H1 (cell line): ENCODE results near the gene RAD51B. TPM values are rescaled to one million over a fixed set of nuclear protein-coding genes. Genes with fewer than 3 reads are reported as not detected.

Experiments
- CTCF ChIA-PET: fragments of 300-600 bp; sonication (Branson Sonifier 250); formaldehyde crosslinking; loops from one replicate; lab custom pipeline; 2021; ENCODE audit not compliant: partially characterized antibody; lab: Charles Lee
- POLR2A ChIA-PET: fragments of 300-600 bp; sonication (Branson Sonifier 250); formaldehyde crosslinking; loops from one replicate; lab custom pipeline; 2021; ENCODE audit warnings: inconsistent platforms; ENCODE audit not compliant: partially characterized antibody; lab: Charles Lee
- DNase-seq, 2 experiments: peaks; one replicate each; pipeline versions ENCODE4 v3.0.0 to v3.0.0-alpha.2; 2010 to 2022; ENCODE audit warnings: low spot score in 2 of 2, low read depth in 1 of 2, mixed read lengths in 1 of 2
- FAIRE-seq: peaks from 2 replicates; lab custom pipeline; 2011; peaks lifted over from hg19 to GRCh38; lab: Jason Lieb, UNC
- H2AFZ ChIP-seq: 2 replicates; pipeline ENCODE4 v1.8.1; 2012; ENCODE audit warnings: low read length, inconsistent platforms
- H2AK5ac ChIP-seq: 2 replicates; pipeline ENCODE4 v1.6.1; 2013; ENCODE audit warnings: low read depth, low read length
- H2BK120ac ChIP-seq: replicated peaks from 2 replicates; pipeline ENCODE3; 2013; ENCODE audit warnings: low read depth, low read length, inconsistent platforms
- H2BK12ac ChIP-seq: 2 replicates; pipeline ENCODE4 v1.6.1; 2013; ENCODE audit warnings: low read depth, low read length
- H2BK15ac ChIP-seq: 2 replicates; pipeline ENCODE4 v1.6.1; 2013; ENCODE audit warnings: low read length
- H2BK20ac ChIP-seq: 2 replicates; pipeline ENCODE4 v1.6.1; 2013; ENCODE audit warnings: low read length
- H2BK5ac ChIP-seq: 2 replicates; pipeline ENCODE4 v1.6.1; 2013; ENCODE audit warnings: low read depth, low read length
- H3K14ac ChIP-seq: 2 replicates; pipeline ENCODE4 v1.6.1; 2013; ENCODE audit warnings: inconsistent platforms; ENCODE audit not compliant: insufficient read length
- H3K18ac ChIP-seq: 2 replicates; pipeline ENCODE4 v1.6.1; 2013; ENCODE audit warnings: low read length; ENCODE audit errors: extremely low read depth
- H3K23ac ChIP-seq: 2 replicates; pipeline ENCODE4 v1.6.1; 2013; ENCODE audit warnings: inconsistent platforms; ENCODE audit not compliant: insufficient read length
- H3K23me2 ChIP-seq: 2 replicates; pipeline ENCODE4 v1.6.1; 2013; ENCODE audit warnings: low read depth, low read length
- H3K27ac ChIP-seq: 2 replicates; pipeline ENCODE4 v1.6.1; 2011; ENCODE audit warnings: low read depth, low read length, inconsistent platforms
- H3K27me3 ChIP-seq, 4 experiments: replicated peaks in 1 of 4; 1 replicate in 1 of 4; 2 replicates in 3 of 4; pipeline versions ENCODE4 v1.6.1 to v1.8.1; 2011 to 2013; ENCODE audit warnings: low read length in 3 of 4, mild to moderate bottlenecking in 3 of 4, inconsistent platforms in 2 of 4, mixed read lengths in 2 of 4, moderate library complexity in 1 of 4; ENCODE audit not compliant: control insufficient read depth in 3 of 4, insufficient read depth in 3 of 4; ENCODE audit errors: extremely low read depth in 1 of 4
- H3K36me3 ChIP-seq, 4 experiments: 2 replicates each; pipeline versions ENCODE4 v1.6.1 to v1.8.1; 2011 to 2013; ENCODE audit warnings: mild to moderate bottlenecking in 4 of 4, low read length in 3 of 4, moderate library complexity in 2 of 4, control low read depth in 1 of 4, inconsistent platforms in 1 of 4; ENCODE audit not compliant: insufficient read depth in 4 of 4, control insufficient read depth in 2 of 4
- H3K4ac ChIP-seq: replicated peaks from 2 replicates; pipeline ENCODE3; 2013; ENCODE audit warnings: low read length, low read depth, mixed read lengths, inconsistent platforms; ENCODE audit not compliant: insufficient read length
- H3K4me1 ChIP-seq, 4 experiments: replicated peaks in 1 of 4; 1 replicate in 1 of 4; 2 replicates in 3 of 4; pipeline versions ENCODE4 v1.6.1 to v1.8.1; 2011 to 2013; ENCODE audit warnings: low read length in 3 of 4, inconsistent platforms in 2 of 4, mixed read lengths in 1 of 4; ENCODE audit not compliant: insufficient read depth in 4 of 4, control insufficient read depth in 3 of 4
- H3K4me2 ChIP-seq, 2 experiments: 2 replicates each; pipeline versions ENCODE4 v1.6.1 to v1.8.1; 2011 to 2013; ENCODE audit warnings: low read depth in 2 of 2, low read length in 2 of 2, control low read depth in 1 of 2, inconsistent platforms in 1 of 2, mild to moderate bottlenecking in 1 of 2; ENCODE audit not compliant: insufficient read depth in 1 of 2
- H3K4me3 ChIP-seq, 4 experiments: fragments of 200-600, 300-600 bp in 1 of 4; sonication (generic), shearing (Covaris generic), sonication (Bioruptor Twin) in 1 of 4; 2 replicates each; pipeline versions ENCODE4 v1.5.1 to v1.8.1; 2011 to 2016; ENCODE audit warnings: low read length in 4 of 4, low read depth in 3 of 4, control low read depth in 2 of 4, inconsistent platforms in 2 of 4, mild to moderate bottlenecking in 2 of 4, mixed read lengths in 1 of 4, moderate library complexity in 1 of 4; ENCODE audit not compliant: insufficient read depth in 2 of 4; ENCODE audit errors: extremely low read depth in 1 of 4
- H3K56ac ChIP-seq: replicated peaks from 2 replicates; pipeline ENCODE3; 2013; ENCODE audit warnings: low read depth, mild to moderate bottlenecking, mixed read lengths, low read length, inconsistent platforms; ENCODE audit not compliant: insufficient read length
- H3K79me1 ChIP-seq: 2 replicates; pipeline ENCODE4 v1.6.1; 2013; ENCODE audit warnings: low read depth, low read length, control low read depth
- H3K79me2 ChIP-seq, 2 experiments: 2 replicates each; pipeline versions ENCODE4 v1.6.1 to v1.8.1; 2012 to 2013; ENCODE audit warnings: low read length in 2 of 2, mild to moderate bottlenecking in 2 of 2, inconsistent platforms in 1 of 2; ENCODE audit not compliant: insufficient read depth in 2 of 2, control insufficient read depth in 1 of 2
- H3K9ac ChIP-seq, 4 experiments: replicated peaks in 1 of 4; 1 replicate in 1 of 4; 2 replicates in 3 of 4; pipeline versions ENCODE4 v1.6.1 to v1.8.1; 2011 to 2013; ENCODE audit warnings: low read depth in 3 of 4, low read length in 3 of 4, control low read depth in 2 of 4, mild to moderate bottlenecking in 2 of 4, moderate library complexity in 2 of 4, inconsistent platforms in 1 of 4; ENCODE audit errors: extremely low read depth in 1 of 4
- H3K9me3 ChIP-seq, 2 experiments: 2 replicates each; pipeline versions ENCODE4 v1.6.1 to v1.8.1; 2012 to 2013; ENCODE audit warnings: mild to moderate bottlenecking in 2 of 2, moderate library complexity in 2 of 2, control low read depth in 1 of 2, inconsistent platforms in 1 of 2, low read depth in 1 of 2, low read length in 1 of 2, mixed read lengths in 1 of 2; ENCODE audit not compliant: insufficient read depth in 2 of 2
- H4K20me1 ChIP-seq, 2 experiments: replicated peaks in 1 of 2; 2 replicates each; pipeline versions ENCODE3 to v1.8.1; 2011 to 2013; ENCODE audit warnings: inconsistent platforms in 2 of 2, low read length in 2 of 2, mild to moderate bottlenecking in 1 of 2; ENCODE audit not compliant: insufficient read depth in 2 of 2, control insufficient read depth in 1 of 2
- H4K5ac ChIP-seq: 2 replicates; pipeline ENCODE4 v1.6.1; 2013; ENCODE audit warnings: low read length, low read depth, mixed read lengths, inconsistent platforms; ENCODE audit not compliant: insufficient read length
- H4K8ac ChIP-seq: 2 replicates; pipeline ENCODE4 v1.8.0; 2013; ENCODE audit warnings: mild to moderate bottlenecking, moderate library complexity, low read length, inconsistent platforms; ENCODE audit not compliant: insufficient read depth; ENCODE audit errors: extremely low read depth
- H4K91ac ChIP-seq: replicated peaks from 2 replicates; pipeline ENCODE3; 2013; ENCODE audit warnings: low read length, mixed read lengths, inconsistent platforms; ENCODE audit not compliant: insufficient read length
- ASH2L ChIP-seq: fragments of 200-600, 300-600 bp; sonication (generic); IDR thresholded peaks from one replicate; pipeline ENCODE4 v1.7.1; 2017; ENCODE audit warnings: low read length
- ATF3 ChIP-seq: IDR thresholded peaks from 2 replicates; pipeline ENCODE4 v1.6.1; 2011; ENCODE audit warnings: low read depth, mild to moderate bottlenecking, low read length; ENCODE audit not compliant: insufficient read depth
- BACH1 ChIP-seq: IDR thresholded peaks from 2 replicates; pipeline ENCODE4 v1.6.1; 2012; ENCODE audit warnings: low read length, improper control_type of control experiment
- BCL11A ChIP-seq, 2 experiments: IDR thresholded peaks; one replicate each; pipeline ENCODE4 v1.6.1; 2011; ENCODE audit warnings: low read depth in 2 of 2, low read length in 2 of 2, mild to moderate bottlenecking in 2 of 2
- KDM5A ChIP-seq: fragments of 200-600 bp; IDR thresholded peaks from 2 replicates; pipeline ENCODE4 v1.7.1; 2012; ENCODE audit warnings: mild to moderate bottlenecking, low read length, inconsistent platforms, mixed read lengths
- RBBP5 ChIP-seq: IDR thresholded peaks from 2 replicates; pipeline ENCODE4 v1.7.1; 2012; ENCODE audit warnings: low read depth, mild to moderate bottlenecking, inconsistent platforms, low read length, moderate library complexity, borderline replicate concordance
- RNF2 ChIP-seq: fragments of 200-900, 300-1000 bp; sonication (generic); IDR thresholded peaks from 2 replicates; pipeline ENCODE4 v1.7.1; 2016; ENCODE audit warnings: borderline replicate concordance, low read depth, mild to moderate bottlenecking, antibody characterized with exemption, low read length; ENCODE audit not compliant: poor library complexity, severe bottlenecking; ENCODE audit errors: missing control alignments
- SIN3A ChIP-seq, 2 experiments: IDR thresholded peaks in 1 of 2; conservative IDR thresholded peaks in 1 of 2; 2 replicates each; pipeline ENCODE4 v1.6.1; 2011 to 2012; ENCODE audit warnings: low read length in 2 of 2, improper control_type of control experiment in 1 of 2, low read depth in 1 of 2, mild to moderate bottlenecking in 1 of 2
- TAF1 ChIP-seq: IDR thresholded peaks from 2 replicates; pipeline ENCODE4 v1.6.1; 2011; ENCODE audit warnings: mild to moderate bottlenecking, low read depth, low read length
- TAF7 ChIP-seq: optimal IDR thresholded peaks from 2 replicates; pipeline ENCODE3; 2011; ENCODE audit warnings: low read depth, mild to moderate bottlenecking, inconsistent platforms, low read length, moderate library complexity, borderline replicate concordance
- TBP ChIP-seq: IDR thresholded peaks from 2 replicates; pipeline ENCODE4 v1.6.1; 2011; ENCODE audit warnings: low read depth, low read length, improper control_type of control experiment
- WGBS, 2 experiments: shearing (Covaris generic) in 1 of 2; methylation state at CpG; one replicate each; pipeline versions ENCODE4 v1.1.6 to v1.1.7; 2013 to 2015; ENCODE audit warnings: low lambda C conversion rate in 2 of 2, mixed read lengths in 2 of 2, inconsistent platforms in 1 of 2, low coverage in 1 of 2, missing lambda C conversion rate in 1 of 2; ENCODE audit not compliant: insufficient replicate concordance in 2 of 2, insufficient coverage in 1 of 2, insufficient read length in 1 of 2; ENCODE audit errors: extremely low coverage in 1 of 2, missing lambda C conversion rate in 1 of 2; 5-methylcytosine and 5-hydroxymethylcytosine counted together
- polyA plus RNA-seq, 7 experiments: library from polyadenylated mRNA; depleted of rRNA in 3 of 7; stranded (reverse) in 5 of 7; unstranded in 2 of 7; fragments of >200 nt in 5 of 7; fragments of 200-250 nt in 2 of 7; gene quantifications; 1 replicate in 5 of 7; 2 replicates in 1 of 7; 4 replicates in 1 of 7; pipeline versions ENCODE4 v1.2.1 to v1.2.3, GENCODE V29; 2011 to 2013; ENCODE audit warnings: missing spikeins in 2 of 7, mixed read lengths in 2 of 7
- total RNA-seq: library from RNA; stranded (reverse); fragmentation: NEBNext Ultra II Directional; extraction: Animal tissue kit (Norgen Biotek cat#: 25700); gene quantifications from 2 replicates; pipeline ENCODE4 v1.2.1, GENCODE V29; 2021
- TF ChIP-seq, protein P1 (sequence below): IDR thresholded peaks from 2 replicates; pipeline ENCODE4 v1.6.1; 2011; ENCODE audit warnings: low read length, improper control_type of control experiment

The RAD51B gene
- total and polyA plus RNA-seq, 2 of the 8 experiments (the other 6 are each of a cell fraction or from before 2014, with no cell fraction given) = 3.9 to 14.9 TPM

GRCh38 chr14:68473069-68473468, 653.5 kb downstream of the RAD51B start:
- peak overlapping the region; percentile 34 for H2BK120ac ChIP-seq
- H4K20me1 ChIP-seq = no peaks in the 10 kb centered on the region
- H3K4ac ChIP-seq = no peak overlapping the region
- no peak overlapping the region for H3K4me2 ChIP-seq
- no peaks in the 10 kb centered on the region for H3K79me1 ChIP-seq
- peak overlapping the region; percentile 24 for H3K18ac ChIP-seq
- no peaks in the 10 kb centered on the region for H3K9me3 ChIP-seq
- no peak overlapping the region for H2BK15ac ChIP-seq
- peak overlapping the region; percentile 97; the same call in 1 of the 2 replicates for H2BK12ac ChIP-seq
- no peaks in the 10 kb centered on the region for H3K36me3 ChIP-seq
- no peak overlapping the region for H3K56ac ChIP-seq
- no peak overlapping the region for H2AFZ ChIP-seq
- H3K23me2 ChIP-seq = no peaks in the 10 kb centered on the region
- H3K23ac ChIP-seq = no peak overlapping the region
- H4K5ac ChIP-seq = no peak overlapping the region
- DNase-seq (no peak), FAIRE-seq (no peak)
- H3K79me2 ChIP-seq = no peaks in the 10 kb centered on the region
- H3K14ac ChIP-seq = no peak overlapping the region
- H3K9ac ChIP-seq = no peak overlapping the region
- ChIA-PET POLR2A (interaction anchor here (0.6 to 1.6 kb wide), 3 partner anchors 32 to 96 kb away, joined by 3 to 4 read pairs (median 3); no protein-coding TSS in a partner anchor), CTCF (interaction anchor here (1.4 kb wide), 1 partner anchor 16 kb away, joined by 4 read pairs; no protein-coding TSS in a partner anchor)
- H2BK20ac ChIP-seq = peak overlapping the region; percentile 63
- peak overlapping the region; percentile 75; the same call in 1 of the 2 replicates for H2AK5ac ChIP-seq
- H4K91ac ChIP-seq = peak overlapping the region; percentile 66
- no peaks in the 10 kb centered on the region for H3K27me3 ChIP-seq
- H3K4me1 ChIP-seq = peaks cover 16 to 41% (median 31%) of the 10 kb centered on the region in 4 experiments
- H3K27ac ChIP-seq = no peak overlapping the region
- 94% methylated on average over 3 of the region's 4 CpGs; no CpG with 5 or more reads in 1 of the 2 experiments for WGBS, 2 experiments
- peak overlapping the region; percentile 63; the same call in 1 of the 2 replicates for H2BK5ac ChIP-seq
- no peak overlapping the region for H3K4me3 ChIP-seq
- H4K8ac ChIP-seq = no peak overlapping the region
- TF ChIP-seq, protein P1, sequence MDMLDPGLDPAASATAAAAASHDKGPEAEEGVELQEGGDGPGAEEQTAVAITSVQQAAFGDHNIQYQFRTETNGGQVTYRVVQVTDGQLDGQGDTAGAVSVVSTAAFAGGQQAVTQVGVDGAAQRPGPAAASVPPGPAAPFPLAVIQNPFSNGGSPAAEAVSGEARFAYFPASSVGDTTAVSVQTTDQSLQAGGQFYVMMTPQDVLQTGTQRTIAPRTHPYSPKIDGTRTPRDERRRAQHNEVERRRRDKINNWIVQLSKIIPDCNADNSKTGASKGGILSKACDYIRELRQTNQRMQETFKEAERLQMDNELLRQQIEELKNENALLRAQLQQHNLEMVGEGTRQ = no peak
- no peak for TF ChIP-seq TAF1
- no peak for TF ChIP-seq TBP
- no peak for TF ChIP-seq BCL11A (IDR thresholded peaks at IDR 0.05; ENCODE audit: low read depth in 2 of 2, low read length in 2 of 2)
- TF ChIP-seq ASH2L = no peak
- TF ChIP-seq BACH1 = no peak
- TF ChIP-seq KDM5A = no peak
- no peak for TF ChIP-seq TAF7
- no peak for TF ChIP-seq RBBP5
- no peak for TF ChIP-seq ATF3
- no peak for TF ChIP-seq RNF2
- no peak for TF ChIP-seq SIN3A (conservative IDR thresholded peaks at IDR 0.05 in 1 of 2, IDR thresholded peaks at IDR 0.05 in 1 of 2; ENCODE audit: low read depth in 1 of 2, low read length in 2 of 2)
